ENCODE results near the gene CEP95.

The CEP95 gene

GRCh38 chr17:64535357-64535756 lies 28.6 kb downstream of the CEP95 start:
- TF ChIP-seq, protein P1, sequence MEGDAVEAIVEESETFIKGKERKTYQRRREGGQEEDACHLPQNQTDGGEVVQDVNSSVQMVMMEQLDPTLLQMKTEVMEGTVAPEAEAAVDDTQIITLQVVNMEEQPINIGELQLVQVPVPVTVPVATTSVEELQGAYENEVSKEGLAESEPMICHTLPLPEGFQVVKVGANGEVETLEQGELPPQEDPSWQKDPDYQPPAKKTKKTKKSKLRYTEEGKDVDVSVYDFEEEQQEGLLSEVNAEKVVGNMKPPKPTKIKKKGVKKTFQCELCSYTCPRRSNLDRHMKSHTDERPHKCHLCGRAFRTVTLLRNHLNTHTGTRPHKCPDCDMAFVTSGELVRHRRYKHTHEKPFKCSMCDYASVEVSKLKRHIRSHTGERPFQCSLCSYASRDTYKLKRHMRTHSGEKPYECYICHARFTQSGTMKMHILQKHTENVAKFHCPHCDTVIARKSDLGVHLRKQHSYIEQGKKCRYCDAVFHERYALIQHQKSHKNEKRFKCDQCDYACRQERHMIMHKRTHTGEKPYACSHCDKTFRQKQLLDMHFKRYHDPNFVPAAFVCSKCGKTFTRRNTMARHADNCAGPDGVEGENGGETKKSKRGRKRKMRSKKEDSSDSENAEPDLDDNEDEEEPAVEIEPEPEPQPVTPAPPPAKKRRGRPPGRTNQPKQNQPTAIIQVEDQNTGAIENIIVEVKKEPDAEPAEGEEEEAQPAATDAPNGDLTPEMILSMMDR (IDR thresholded peaks at IDR 0.05; ENCODE audit: insufficient read depth, missing control alignments), result no peak
- FAIRE-seq, result no peak

GRCh38 chr17:64536913-64537312 lies 30.1 kb downstream of the CEP95 start:
- TF ChIP-seq, protein P1 (IDR thresholded peaks at IDR 0.05; ENCODE audit: insufficient read depth, missing control alignments), result no peak
- FAIRE-seq (no peak), DNase-seq (ENCODE audit: insufficient read length, low spot score) (no peak)

More at GRCh38 chr17:64535357-64535756, 28.6 kb downstream of the CEP95 start:
- DNase-seq (ENCODE audit: insufficient read length, low spot score), result no peak

GRCh38 chr17:64537488-64537887 lies 30.7 kb downstream of the CEP95 start:
- no peak for DNase-seq (ENCODE audit: insufficient read length, low spot score)
- TF ChIP-seq, protein P1 (IDR thresholded peaks at IDR 0.05; ENCODE audit: insufficient read depth, missing control alignments), result no peak
- no peak for FAIRE-seq

- DNase-seq (ENCODE audit: insufficient read length, low spot score) (no peak), FAIRE-seq (no peak)
- TF ChIP-seq, protein P1 (IDR thresholded peaks at IDR 0.05; ENCODE audit: insufficient read depth, missing control alignments), result no peak
Measured at GRCh38 chr17:64538508-64539130, 31.8 kb downstream of the CEP95 start.

DNA sequence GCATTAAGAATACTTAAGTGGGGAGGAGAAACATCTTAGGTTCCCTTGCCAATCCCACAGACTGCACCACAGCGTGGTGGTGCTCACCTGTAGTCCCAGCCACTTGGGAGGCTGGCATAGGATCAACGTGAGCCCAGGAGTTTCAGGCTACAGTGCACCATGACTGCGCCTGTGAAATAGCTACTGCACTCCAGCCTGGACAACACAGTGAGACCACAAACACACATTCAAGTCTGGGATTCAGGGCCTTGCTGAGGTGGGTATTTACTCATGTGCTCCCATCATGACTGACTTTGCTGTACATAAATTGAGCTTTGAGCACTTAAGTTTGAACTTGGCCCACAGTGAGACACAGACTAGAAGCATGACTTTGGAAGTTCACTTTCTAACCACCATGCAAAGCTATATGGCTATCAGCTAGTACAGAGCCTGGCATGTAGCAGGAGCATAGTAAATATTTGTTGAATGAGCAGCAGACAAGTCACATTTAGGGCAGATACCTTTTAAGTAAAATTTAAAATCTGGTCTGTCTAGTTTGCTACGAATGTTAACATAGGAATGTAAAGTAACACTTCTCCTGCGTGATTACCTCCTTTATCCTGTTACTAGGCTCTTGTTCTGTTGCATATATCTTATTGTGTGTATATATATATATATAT lies 33.5 kb downstream of the CEP95 start:
- TF ChIP-seq, protein P1 (IDR thresholded peaks at IDR 0.05; ENCODE audit: insufficient read depth, missing control alignments), result no peak
- FAIRE-seq (no peak), DNase-seq (ENCODE audit: insufficient read length, low spot score) (no peak)

- FAIRE-seq (no peak), DNase-seq (ENCODE audit: insufficient read length, low spot score) (no peak)
- TF ChIP-seq, protein P1 (IDR thresholded peaks at IDR 0.05; ENCODE audit: insufficient read depth, missing control alignments), result no peak
Measured at GRCh38 chr17:64544742-64545141, 38.0 kb downstream of the CEP95 start.

DNA sequence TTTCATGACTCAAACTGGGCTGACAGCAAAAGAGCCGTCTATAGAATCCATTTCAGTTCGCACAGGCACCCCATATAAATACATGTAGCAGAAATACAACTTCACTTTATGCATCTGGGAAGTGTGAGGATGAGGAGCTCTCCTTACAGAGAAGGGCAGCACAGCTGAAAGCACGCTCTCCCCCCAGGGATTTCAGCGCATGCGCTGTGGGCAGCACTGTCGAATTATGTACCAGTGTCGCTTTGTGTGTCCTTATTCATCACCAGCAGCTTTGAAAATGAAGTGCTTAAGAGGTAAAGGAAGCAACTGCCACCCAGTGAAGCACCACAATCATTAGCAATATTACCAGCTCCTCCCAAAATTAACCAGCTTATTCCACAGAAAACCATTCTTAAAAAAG lies 39.9 kb downstream of the CEP95 start:
- TF ChIP-seq, protein P1 (IDR thresholded peaks at IDR 0.05; ENCODE audit: insufficient read depth, missing control alignments), result no peak
- DNase-seq (ENCODE audit: insufficient read length, low spot score) (no peak), FAIRE-seq (no peak)

Data from D721Med (cell line).